HL-60 (cell line): ENCODE measurements around the gene HTR2C.

Experiments
- DNase-seq, 2 experiments: peaks; one replicate each; pipeline ENCODE4 v3.0.0-alpha.2; 2010 to 2020; ENCODE audit warnings: low read depth in 1 of 2, low spot score in 1 of 2
- H3K27ac ChIP-seq: fragments of 250-450 bp; sonication (Bioruptor Pico); replicated peaks from 2 replicates; pipeline ENCODE4 v1.5.1; 2020; ENCODE audit warnings: mild to moderate bottlenecking, moderate library complexity
- H3K27me3 ChIP-seq: fragments of 250-450 bp; sonication (Bioruptor Pico); 2 replicates; pipeline ENCODE4 v1.5.1; 2021; ENCODE audit warnings: mild to moderate bottlenecking, moderate library complexity; ENCODE audit not compliant: insufficient read depth, poor library complexity, severe bottlenecking
- H3K4me3 ChIP-seq: replicated peaks from 2 replicates; pipeline ENCODE4 v1.5.1; 2011; ENCODE audit warnings: mild to moderate bottlenecking, control low read depth, low read length; ENCODE audit not compliant: insufficient read depth
- CTCF ChIP-seq: IDR thresholded peaks from one replicate; pipeline ENCODE4 v1.5.1; 2011; ENCODE audit warnings: low read length, control low read depth, inconsistent platforms; ENCODE audit not compliant: insufficient read depth
- GABPA ChIP-seq: IDR thresholded peaks from 2 replicates; pipeline ENCODE4 v1.6.1; 2012; ENCODE audit warnings: low read depth
- POLR2AphosphoS5 ChIP-seq: IDR thresholded peaks from 2 replicates; pipeline ENCODE4 v1.6.1; 2012; ENCODE audit warnings: low read depth
- REST ChIP-seq: IDR thresholded peaks from 2 replicates; pipeline ENCODE4 v1.6.1; 2012; ENCODE audit warnings: low read depth; ENCODE audit not compliant: insufficient replicate concordance
- SPI1 ChIP-seq: IDR thresholded peaks from 2 replicates; pipeline ENCODE4 v1.6.1; 2012; ENCODE audit warnings: low read depth, mild to moderate bottlenecking, borderline replicate concordance

HTR2C gene

GRCh38 chrX:114782925-114783324 lies 199.0 kb downstream of the HTR2C start:
- no peak for DNase-seq
- H3K27ac ChIP-seq: no peak overlapping the region
- H3K27me3 ChIP-seq: no peaks in the 10 kb centered on the region
- H3K4me3 ChIP-seq: no peak overlapping the region
- TF ChIP-seq SPI1 (no peak), POLR2AphosphoS5 (no peak)

- no peaks in the 10 kb centered on the region for H3K27me3 ChIP-seq
- H3K4me3 ChIP-seq: no peak overlapping the region
- DNase-seq: no peak
- no peak for TF ChIP-seq REST
- no peak overlapping the region for H3K27ac ChIP-seq
Observed at GRCh38 chrX:114787061-114787460, 203.2 kb downstream of the HTR2C start.

GRCh38 chrX:114797494-114797893 lies 213.6 kb downstream of the HTR2C start:
- TF ChIP-seq REST: no peak
- no peak for TF ChIP-seq GABPA
- TF ChIP-seq POLR2AphosphoS5: no peak
- TF ChIP-seq CTCF: no peak
- TF ChIP-seq SPI1: no peak
- no peaks in the 10 kb centered on the region for H3K27me3 ChIP-seq
- no peak for DNase-seq

DNA sequence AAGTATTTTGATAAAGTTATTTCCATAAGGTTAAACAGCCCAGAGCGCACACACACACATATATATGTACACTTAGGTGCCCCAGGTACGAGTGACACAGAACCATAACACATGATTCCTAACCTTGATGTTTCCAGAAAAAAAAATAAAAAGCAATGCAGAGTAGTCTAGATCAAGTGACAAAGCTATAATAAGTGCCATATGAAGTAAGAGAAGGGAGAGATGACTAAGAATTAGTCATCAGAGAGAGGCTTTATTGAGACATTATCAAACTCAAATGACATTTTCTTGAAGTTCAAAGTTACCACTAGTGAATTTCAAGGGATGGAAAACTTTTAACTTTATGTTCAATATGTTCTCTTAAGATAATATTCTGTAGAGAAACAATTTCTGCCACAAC lies 215.0 kb downstream of the HTR2C start:
- no peak for TF ChIP-seq SPI1
- no peak for TF ChIP-seq POLR2AphosphoS5
- TF ChIP-seq GABPA: no peak
- no peak for TF ChIP-seq CTCF
- no peak for TF ChIP-seq REST
- Histone ChIP-seq H3K4me3 (no peak overlapping the region), H3K27ac (no peak overlapping the region), H3K27me3 (no peaks in the 10 kb centered on the region)
- DNase-seq: no peak

More at GRCh38 chrX:114797494-114797893, 213.6 kb downstream of the HTR2C start:
- Histone ChIP-seq H3K27ac (no peak overlapping the region), H3K4me3 (no peak overlapping the region)
